NCI-H69 (cell line): ENCODE data around the gene DSCAM.

Source experiments
- DNase-seq: peaks from one replicate; lab custom pipeline; 2025; lab: John Stamatoyannopoulos, UW

The DSCAM gene

GRCh38 chr21:39980241-39980820, 866.6 kb downstream of the DSCAM start:
- DNase-seq = no peak

GRCh38 chr21:39979321-39979720, 867.6 kb downstream of the DSCAM start:
- no peak for DNase-seq

GRCh38 chr21:39976800-39977199, 870.2 kb downstream of the DSCAM start:
- no peak for DNase-seq

DNA sequence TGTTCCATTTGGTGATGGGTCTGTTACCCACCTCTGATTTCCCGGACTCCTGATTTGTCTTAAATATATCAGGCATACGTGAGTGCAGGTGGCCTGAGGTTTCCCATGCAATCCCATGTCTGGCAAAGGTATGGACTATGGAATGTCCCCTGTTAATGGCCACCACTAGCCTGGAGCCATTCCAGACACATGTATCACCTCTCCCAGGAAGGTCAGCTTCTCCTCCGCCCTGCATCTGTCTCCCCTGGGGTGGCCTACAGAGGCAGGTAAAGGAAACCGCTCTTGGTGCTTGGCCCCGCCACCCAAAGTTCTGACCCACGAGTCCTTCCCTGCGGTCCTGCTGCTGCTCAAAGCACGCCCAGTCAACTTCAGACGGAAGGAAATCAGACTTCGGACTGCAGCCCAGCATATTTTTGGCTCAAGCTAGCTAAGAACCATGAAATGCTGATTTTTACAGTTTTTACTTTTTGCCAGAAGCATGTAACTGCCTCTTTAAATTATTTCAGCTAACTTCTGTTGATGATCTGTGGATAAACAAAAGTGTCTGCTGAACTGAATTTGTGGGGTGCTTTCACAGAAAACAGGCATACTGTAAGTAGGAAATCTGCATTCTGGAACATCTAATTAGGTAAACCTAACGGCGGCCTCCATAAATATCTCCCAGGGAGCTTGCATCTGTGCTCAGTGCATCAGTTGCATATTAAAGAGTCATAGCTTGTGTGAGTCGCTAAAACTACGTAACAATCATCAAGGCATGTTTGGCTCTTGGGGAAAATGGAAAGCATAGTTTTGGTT, 873.8 kb downstream of the DSCAM start:
- DNase-seq = no peak

- DNase-seq = no peak
Observed at GRCh38 chr21:39972471-39972870, 874.5 kb downstream of the DSCAM start.

GRCh38 chr21:39971956-39972355, 875.0 kb downstream of the DSCAM start:
- DNase-seq = no peak

DNA sequence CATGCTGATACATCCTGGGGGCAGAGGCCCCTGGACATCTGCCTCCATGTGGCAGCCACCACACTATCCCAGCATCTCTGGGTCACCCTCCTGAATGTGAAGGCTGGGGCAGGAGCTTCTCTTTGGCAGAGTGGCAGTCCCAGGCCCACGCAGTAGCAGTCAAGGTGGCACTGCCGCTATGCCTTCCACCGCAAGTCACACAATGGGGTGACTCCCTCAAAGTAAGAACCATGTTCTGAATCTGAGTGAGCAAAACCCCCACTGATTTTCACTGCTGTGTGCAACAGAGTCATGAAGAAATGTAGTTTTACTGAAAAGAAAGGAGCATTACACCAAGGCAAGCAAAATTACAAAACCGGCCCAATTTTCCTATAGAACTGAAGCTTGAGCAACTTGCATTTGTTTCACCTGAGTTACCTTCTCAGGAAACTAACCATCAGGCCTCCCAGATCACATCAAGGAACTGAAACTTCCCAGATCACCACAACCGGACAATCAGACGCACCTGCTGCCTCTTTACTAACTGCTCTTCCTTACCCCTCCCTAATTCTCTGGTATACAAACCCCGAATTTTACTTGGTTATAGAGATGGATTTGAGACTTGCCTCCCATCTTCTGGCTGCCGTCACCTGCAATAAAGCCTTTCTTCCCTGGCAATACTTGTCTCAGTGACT, 877.1 kb downstream of the DSCAM start:
- DNase-seq = no peak

GRCh38 chr21:39968010-39968409, 878.9 kb downstream of the DSCAM start:
- DNase-seq = no peak

- DNase-seq = no peak
Observed at GRCh38 chr21:39966786-39967185, 880.2 kb downstream of the DSCAM start.

GRCh38 chr21:39965026-39965425, 881.9 kb downstream of the DSCAM start:
- no peak for DNase-seq

GRCh38 chr21:39961251-39961650, 885.7 kb downstream of the DSCAM start:
- no peak for DNase-seq
